D721Med (cell line): ENCODE measurements around the gene NME8.

Experiments
- DNase-seq: peaks from one replicate; pipeline ENCODE4 v3.0.0; 2011; ENCODE audit warnings: low spot score; ENCODE audit not compliant: insufficient read length
- FAIRE-seq: peaks from 2 replicates; lab custom pipeline; 2011; peaks lifted over from hg19 to GRCh38; lab: Jason Lieb, UNC
- CTCF ChIP-seq: IDR thresholded peaks from 2 replicates; pipeline ENCODE4 v1.5.1; 2012; ENCODE audit warnings: mild to moderate bottlenecking, control low read depth; ENCODE audit not compliant: insufficient read depth; ENCODE audit errors: missing control alignments

Gene NME8

GRCh38 chr7:37942934-37943610 is 94.7 kb downstream of the NME8 start:
- DNase-seq, result no peak
- no peak for FAIRE-seq
- no peak for TF ChIP-seq CTCF

- no peak for DNase-seq
- TF ChIP-seq CTCF, result no peak
- FAIRE-seq, result no peak
Observed at GRCh38 chr7:37943905-37944736, 95.7 kb downstream of the NME8 start.

GRCh38 chr7:37944737-37945054 is 96.3 kb downstream of the NME8 start:
- DNase-seq, result no peak
- TF ChIP-seq CTCF, result no peak
- FAIRE-seq, result no peak

GRCh38 chr7:37945336-37945735 is 96.9 kb downstream of the NME8 start:
- TF ChIP-seq CTCF, result no peak
- DNase-seq (no peak), FAIRE-seq (no peak)

- no peak for DNase-seq
- FAIRE-seq, result no peak
- no peak for TF ChIP-seq CTCF
Observed at GRCh38 chr7:37947138-37947940, 98.9 kb downstream of the NME8 start.

GRCh38 chr7:37947941-37948210 is 99.5 kb downstream of the NME8 start:
- DNase-seq, result no peak
- TF ChIP-seq CTCF, result no peak
- FAIRE-seq, result no peak
